Measurements from ENCODE around the gene DNAH14.

Gene DNAH14

DNA sequence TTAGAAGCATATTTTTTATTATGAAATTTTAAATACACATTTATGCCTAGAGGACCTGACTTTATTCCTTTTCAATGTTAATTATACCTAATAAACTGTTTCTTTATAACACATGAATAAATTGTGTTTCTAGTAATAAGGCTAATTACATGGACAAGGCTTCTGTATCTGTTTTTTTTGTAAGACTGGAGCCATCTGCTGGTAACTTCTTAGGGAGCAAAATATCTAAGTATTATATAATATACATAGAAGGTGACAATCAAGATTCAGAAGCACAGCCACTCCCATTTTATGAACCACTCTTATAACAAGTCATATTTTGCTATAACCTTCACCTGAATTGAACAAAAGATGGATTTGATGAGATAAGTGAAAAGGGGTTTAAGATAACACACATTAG is 414.1 kb downstream of the DNAH14 start:
- no peak overlapping the region for H3K27ac ChIP-seq
- H3K27me3 ChIP-seq (ENCODE audit: insufficient read depth, low read depth, severe bottlenecking): no peaks in the 10 kb centered on the region
- DNase-seq: no peak
- no peaks in the 10 kb centered on the region for H3K9me3 ChIP-seq (ENCODE audit: severe bottlenecking)
- no peak overlapping the region for H3K4me3 ChIP-seq (ENCODE audit: low read depth, low read length)
- H3K36me3 ChIP-seq: no peaks in the 10 kb centered on the region
- TF ChIP-seq CTCF (IDR thresholded peaks at IDR 0.05; ENCODE audit: low read depth, low read length): no peak

DNA sequence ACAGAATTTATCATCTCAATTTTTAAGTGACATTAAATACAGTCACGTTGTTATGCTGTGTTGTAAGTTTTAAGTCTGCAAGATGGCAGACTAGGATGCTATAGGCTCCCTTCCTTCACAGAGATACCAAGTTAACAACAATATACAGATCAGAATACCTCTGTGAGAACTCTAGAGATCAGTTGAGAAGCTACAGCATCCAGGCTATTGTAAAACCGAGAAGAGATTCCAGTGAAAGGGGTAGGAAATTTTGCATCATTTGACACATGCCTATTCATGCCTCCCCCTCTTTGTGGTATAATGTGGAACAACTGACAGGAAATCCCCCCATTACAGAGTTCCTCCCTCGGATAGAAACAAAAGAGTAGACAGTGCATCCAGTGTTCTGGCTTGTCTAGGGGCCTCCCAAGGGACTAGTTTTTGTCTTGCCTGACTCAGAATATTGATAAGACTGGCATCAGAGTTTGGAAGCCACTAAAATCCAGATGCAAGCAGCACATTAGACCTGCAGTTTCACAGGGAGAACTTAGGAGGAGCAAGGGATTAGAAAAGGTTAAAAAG is 417.7 kb downstream of the DNAH14 start:
- Histone ChIP-seq H3K36me3 (no peaks in the 10 kb centered on the region), H3K27ac (no peak overlapping the region), H3K4me3 (ENCODE audit: low read depth, low read length) (no peak overlapping the region), H3K27me3 (ENCODE audit: insufficient read depth, low read depth, severe bottlenecking) (no peaks in the 10 kb centered on the region), H3K9me3 (ENCODE audit: severe bottlenecking) (no peaks in the 10 kb centered on the region)
- no peak for TF ChIP-seq CTCF (IDR thresholded peaks at IDR 0.05; ENCODE audit: low read depth, low read length)
- DNase-seq: no peak

GRCh38 chr1:225348400-225348799 is 418.9 kb downstream of the DNAH14 start:
- TF ChIP-seq CTCF (IDR thresholded peaks at IDR 0.05; ENCODE audit: low read depth, low read length): no peak
- no peaks in the 10 kb centered on the region for H3K9me3 ChIP-seq (ENCODE audit: severe bottlenecking)
- H3K27me3 ChIP-seq (ENCODE audit: insufficient read depth, low read depth, severe bottlenecking): no peaks in the 10 kb centered on the region
- DNase-seq: no peak
- H3K27ac ChIP-seq: no peak overlapping the region
- H3K36me3 ChIP-seq: no peaks in the 10 kb centered on the region
- no peak overlapping the region for H3K4me3 ChIP-seq (ENCODE audit: low read depth, low read length)

DNA sequence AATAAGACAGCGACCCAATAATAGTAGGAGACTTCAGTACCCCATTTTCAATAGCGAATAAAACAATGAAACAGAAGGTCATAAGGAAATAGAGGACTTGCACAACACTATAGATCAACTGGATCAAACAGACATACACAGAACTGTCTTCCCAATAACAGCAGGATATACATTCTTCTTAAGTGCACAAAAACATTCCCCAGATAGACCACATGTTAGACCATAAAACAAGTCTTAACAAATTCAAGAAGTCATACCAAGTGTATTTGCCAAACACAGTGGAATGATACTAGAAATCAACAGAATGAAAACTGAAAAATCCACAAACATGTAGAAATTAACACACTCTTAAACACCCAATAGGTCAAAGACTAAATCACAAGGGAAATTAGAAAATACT is 420.4 kb downstream of the DNAH14 start:
- Histone ChIP-seq H3K4me3 (ENCODE audit: low read depth, low read length) (no peak overlapping the region), H3K9me3 (ENCODE audit: severe bottlenecking) (no peaks in the 10 kb centered on the region), H3K36me3 (no peaks in the 10 kb centered on the region), H3K27me3 (ENCODE audit: insufficient read depth, low read depth, severe bottlenecking) (no peaks in the 10 kb centered on the region), H3K27ac (no peak overlapping the region)
- no peak for TF ChIP-seq CTCF (IDR thresholded peaks at IDR 0.05; ENCODE audit: low read depth, low read length)
- no peak for DNase-seq

DNA sequence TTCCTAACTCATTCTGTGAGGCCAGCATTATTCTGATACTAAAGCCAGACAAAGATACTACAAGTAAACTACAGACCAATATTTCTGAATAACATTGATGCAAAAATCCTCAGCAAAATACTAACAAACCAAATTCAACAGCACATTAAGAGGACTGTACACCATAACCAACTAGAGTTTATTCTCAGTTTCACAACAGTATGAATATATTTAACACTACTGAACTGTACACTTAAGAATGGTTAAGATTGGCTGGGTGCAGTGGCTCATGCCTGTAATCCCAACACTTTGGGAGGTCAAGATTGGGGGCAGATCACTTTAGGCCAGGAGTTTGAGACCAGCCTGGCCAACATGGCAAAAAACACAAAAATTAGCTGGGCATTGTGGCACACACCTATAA is 421.4 kb downstream of the DNAH14 start:
- Histone ChIP-seq H3K9me3 (ENCODE audit: severe bottlenecking) (no peaks in the 10 kb centered on the region), H3K27ac (no peak overlapping the region), H3K4me3 (ENCODE audit: low read depth, low read length) (no peak overlapping the region), H3K27me3 (ENCODE audit: insufficient read depth, low read depth, severe bottlenecking) (no peaks in the 10 kb centered on the region), H3K36me3 (no peaks in the 10 kb centered on the region)
- DNase-seq: no peak
- no peak for TF ChIP-seq CTCF (IDR thresholded peaks at IDR 0.05; ENCODE audit: low read depth, low read length)

DNA sequence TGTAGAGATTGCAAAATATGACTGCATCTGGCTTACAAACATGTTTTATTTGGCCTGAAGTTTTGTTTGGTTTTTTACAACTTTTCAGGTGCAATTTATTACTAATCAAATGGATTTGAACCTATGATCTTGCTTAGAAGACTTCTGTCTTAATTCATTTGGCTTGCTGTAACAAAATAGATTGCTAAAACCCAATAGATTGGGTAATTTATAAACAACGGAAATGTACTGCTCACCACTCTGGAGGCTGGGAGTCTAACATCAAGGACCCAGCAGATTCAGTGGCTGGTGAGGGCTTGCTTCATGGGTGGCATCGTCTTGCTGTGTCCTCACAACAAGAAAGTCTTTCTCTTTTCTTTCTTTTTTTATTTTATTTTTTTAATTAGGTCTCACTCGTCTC is 425.4 kb downstream of the DNAH14 start:
- Histone ChIP-seq H3K9me3 (ENCODE audit: severe bottlenecking) (no peaks in the 10 kb centered on the region), H3K36me3 (no peaks in the 10 kb centered on the region), H3K4me3 (ENCODE audit: low read depth, low read length) (no peak overlapping the region), H3K27ac (no peak overlapping the region), H3K27me3 (ENCODE audit: insufficient read depth, low read depth, severe bottlenecking) (no peaks in the 10 kb centered on the region)
- no peak for DNase-seq
- no peak for TF ChIP-seq CTCF (IDR thresholded peaks at IDR 0.05; ENCODE audit: low read depth, low read length)
